GM13976 (cell line): ENCODE results near the gene REG3G.

Experiments used
- DNase-seq: peaks from one replicate; pipeline ENCODE4 v3.0.0; 2012; ENCODE audit warnings: low spot score
- CTCF ChIP-seq: IDR thresholded peaks from 2 replicates; pipeline ENCODE4 v1.5.1; 2012; ENCODE audit warnings: borderline replicate concordance, mild to moderate bottlenecking; ENCODE audit not compliant: insufficient read depth; ENCODE audit errors: extremely low read depth, missing control alignments, control extremely low read depth
- in situ Hi-C: fragments of 300-500 bp; cut with MboI; formaldehyde crosslinking; loops from one replicate; pipeline ENCODE4 v1.12.0; 2022; ENCODE audit warnings: low sequenced_read_pairs, mixed read lengths, inconsistent platforms; ENCODE audit not compliant: unreplicated experiment

REG3G gene

DNA sequence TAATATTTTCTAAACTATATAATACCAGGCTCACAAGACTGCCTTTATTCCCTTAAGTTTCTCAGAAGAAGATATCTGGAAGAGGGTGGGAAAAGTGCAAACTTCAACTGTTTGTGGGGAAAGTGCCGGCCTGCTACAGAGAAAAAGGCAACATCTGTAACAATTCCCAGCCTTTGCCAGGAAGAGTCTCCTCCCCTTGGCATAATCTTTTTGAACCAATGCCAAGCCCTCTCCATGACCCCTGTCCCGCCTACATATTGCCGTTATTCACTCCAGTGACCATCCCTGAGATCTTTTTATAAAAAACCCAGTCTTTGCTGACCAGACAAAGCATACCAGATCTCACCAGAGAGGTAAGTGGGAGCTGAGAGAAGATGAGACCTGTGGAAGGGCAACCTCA, at the start of gene REG3G:
Gene REG3G (plus strand): TSS at position 282 of the 400 bp plus-strand sequence. CDS start 392 bp downstream, outside the sequence.
- in situ Hi-C loops: no loop called here
- TF ChIP-seq CTCF: no peak
- no peak for DNase-seq

DNA sequence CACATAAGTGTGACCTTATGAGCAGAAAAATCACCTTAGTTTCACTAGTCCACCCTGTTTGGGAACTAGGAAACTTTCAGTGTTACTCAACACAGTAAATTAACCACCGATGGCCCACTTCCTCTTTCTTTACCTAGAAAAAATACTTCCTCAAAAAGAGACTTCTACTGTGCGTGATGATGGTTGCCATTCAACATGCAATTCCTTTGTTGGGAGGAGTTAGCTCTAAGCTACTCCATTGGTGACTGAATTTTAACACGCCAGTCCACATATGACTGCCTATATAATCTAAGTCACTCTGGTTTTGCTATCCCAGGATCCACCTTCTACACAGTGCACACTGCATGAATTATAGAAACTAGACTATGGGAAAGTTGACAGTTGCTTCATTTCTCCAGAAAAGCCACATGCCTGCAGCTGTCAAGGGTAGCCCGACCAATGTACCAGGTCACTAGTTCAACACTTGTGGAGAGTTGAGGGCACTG, 47.8 kb upstream of the REG3G start:
- no peak for TF ChIP-seq CTCF
- in situ Hi-C loops: loop anchor here (25.0 kb wide), 1 partner anchor 315 kb away; no protein-coding TSS in a partner anchor
- DNase-seq: peak; percentile 50

GRCh38 chr2:78978340-78978739, 47.2 kb upstream of the REG3G start:
- TF ChIP-seq CTCF: no peak
- in situ Hi-C loops: loop anchor here (25.0 kb wide), 1 partner anchor 316 kb away; no protein-coding TSS in a partner anchor

DNA sequence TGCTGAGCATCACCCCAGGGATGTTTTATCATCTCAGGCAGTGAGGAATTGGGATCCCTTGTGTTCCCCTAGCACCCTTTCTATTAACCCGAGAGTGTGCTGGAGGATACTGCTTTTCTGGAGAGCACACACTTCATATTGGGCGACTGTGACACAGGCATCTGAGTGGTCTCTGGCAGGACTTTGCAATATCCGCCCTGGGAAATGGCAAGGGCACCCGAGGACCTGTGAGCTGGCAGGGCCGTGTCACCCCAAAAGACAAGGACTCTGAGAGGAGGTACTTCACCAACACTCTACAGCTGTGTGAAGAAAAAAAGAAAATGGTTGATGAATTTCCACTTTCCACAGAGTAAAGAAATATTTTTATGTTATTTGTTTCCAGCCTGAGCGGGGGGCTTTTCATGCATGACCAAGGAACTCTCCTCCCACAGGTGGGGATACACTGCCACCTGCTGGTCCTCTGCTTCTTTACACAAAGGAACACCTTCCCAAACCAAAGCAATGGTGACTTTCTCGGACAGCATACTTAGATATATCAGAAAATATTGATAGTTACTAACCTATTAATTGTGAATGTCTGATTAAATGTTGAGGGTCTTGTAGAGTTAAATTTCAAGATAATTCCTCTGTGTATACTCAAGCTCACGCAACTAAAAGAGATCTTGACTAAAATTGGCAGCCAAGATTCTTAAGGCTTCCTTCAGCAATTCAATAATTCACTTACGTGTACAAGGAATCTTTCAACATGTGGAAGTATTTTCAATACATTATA, 45.9 kb upstream of the REG3G start:
- DNase-seq: peak; percentile 40
- TF ChIP-seq CTCF: peak; percentile 71
- in situ Hi-C loops: loop anchor here (25.0 kb wide), 1 partner anchor 317 kb away; no protein-coding TSS in a partner anchor

More at GRCh38 chr2:78978340-78978739, 47.2 kb upstream of the REG3G start:
- DNase-seq: no peak

- in situ Hi-C loops: loop anchor here (25.0 kb wide), 1 partner anchor 318 kb away; no protein-coding TSS in a partner anchor
- TF ChIP-seq CTCF: no peak
- no peak for DNase-seq
Measured at GRCh38 chr2:78980152-78980465, 45.4 kb upstream of the REG3G start.

GRCh38 chr2:78980871-78981270, 44.6 kb upstream of the REG3G start:
- no peak for TF ChIP-seq CTCF
- in situ Hi-C loops: loop anchor here (25.0 kb wide), 1 partner anchor 319 kb away; no protein-coding TSS in a partner anchor
- DNase-seq: no peak
